Stimulated activated CD4-positive, alpha-beta T cell treated with anti-CD3 and anti-CD28 coated beads, TNF-alpha, amount 100 ng/mL, for 48 hours (primary cell): ENCODE results near the gene PRKN.
"Not testable (repeated sequence)": the region's sequence is repeated elsewhere in the genome, so short reads cannot be mapped to it uniquely, and the experiment has no call there.

ENCODE experiments used
- DNase-seq, 3 donors: peaks; one replicate each; pipeline ENCODE4 v3.0.0-alpha.2; 2020; ENCODE audit warnings: low read depth in 3 of 3

Gene PRKN

DNA sequence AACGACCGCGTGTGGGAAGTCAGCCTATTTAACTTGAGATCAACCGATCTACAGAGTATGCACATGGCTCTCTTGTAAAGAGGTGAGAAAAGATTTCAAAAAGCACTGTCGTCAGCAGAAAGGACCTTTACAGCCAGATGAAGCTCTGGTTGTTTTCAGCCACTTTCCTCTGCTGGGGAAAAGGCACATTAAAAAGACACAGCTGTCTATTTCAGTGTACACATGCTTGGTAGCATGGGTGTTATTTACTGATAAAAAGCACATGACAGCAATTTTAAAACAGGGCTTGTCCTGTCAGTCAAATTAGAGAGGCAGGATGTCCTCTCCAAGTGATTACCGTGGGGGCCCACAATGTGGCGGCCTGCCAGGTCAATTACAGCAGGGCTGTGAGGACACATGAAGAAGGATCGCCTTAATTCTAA is 188.9 kb downstream of the PRKN start:
- DNase-seq = no peak

DNA sequence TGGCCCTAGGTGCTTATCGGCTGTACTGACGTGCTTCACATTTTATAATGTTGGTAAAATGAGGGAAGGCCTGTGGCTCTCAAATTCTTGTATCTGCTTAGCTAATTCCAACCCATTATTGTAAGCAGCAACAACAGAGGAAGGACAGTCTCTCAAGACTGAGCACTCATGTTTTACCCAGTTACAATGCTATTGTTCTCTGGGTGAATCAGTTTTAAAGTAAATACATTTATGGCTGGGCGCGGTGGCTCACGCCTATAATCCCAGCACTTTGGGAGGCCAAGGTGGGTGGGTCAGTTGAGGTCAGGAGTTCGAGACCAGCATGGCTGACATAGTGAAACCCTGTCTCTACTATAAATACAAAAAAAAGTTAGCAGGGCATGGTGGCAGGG is 194.6 kb downstream of the PRKN start:
- no peak for DNase-seq

DNA sequence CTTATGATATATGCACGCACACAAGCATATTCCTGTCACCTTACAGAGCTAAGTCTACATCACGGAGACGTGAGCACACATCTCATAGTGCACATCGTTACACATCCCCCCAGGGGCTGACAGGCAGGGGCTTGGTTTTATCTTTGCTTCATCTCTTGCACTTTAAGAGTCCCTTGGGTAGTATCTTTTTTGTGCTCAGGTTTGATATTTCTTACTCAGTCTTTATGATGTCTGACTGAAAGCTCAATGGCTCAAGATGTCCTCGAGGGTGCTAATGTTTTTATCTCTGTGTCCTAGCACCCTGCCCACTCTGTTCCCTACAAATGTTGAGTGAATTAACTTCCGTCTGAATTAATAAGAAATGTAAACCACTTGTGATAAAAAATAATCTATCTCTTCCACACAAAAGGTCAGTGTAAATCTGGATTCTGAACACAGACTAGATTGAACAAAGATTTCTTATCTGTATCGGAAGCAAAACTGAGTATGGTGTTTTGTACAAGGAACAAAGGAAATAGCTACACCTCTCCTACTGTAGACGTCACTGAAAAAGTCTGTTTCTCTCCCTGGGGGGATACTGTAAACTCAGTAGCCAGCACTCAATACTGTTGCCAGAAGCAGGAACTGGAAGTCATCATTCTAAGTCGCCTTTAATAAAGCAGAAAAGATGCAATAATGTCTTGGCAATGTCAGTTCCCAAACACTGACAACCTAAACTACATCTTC is 195.1 kb downstream of the PRKN start:
- no peak for DNase-seq

DNA sequence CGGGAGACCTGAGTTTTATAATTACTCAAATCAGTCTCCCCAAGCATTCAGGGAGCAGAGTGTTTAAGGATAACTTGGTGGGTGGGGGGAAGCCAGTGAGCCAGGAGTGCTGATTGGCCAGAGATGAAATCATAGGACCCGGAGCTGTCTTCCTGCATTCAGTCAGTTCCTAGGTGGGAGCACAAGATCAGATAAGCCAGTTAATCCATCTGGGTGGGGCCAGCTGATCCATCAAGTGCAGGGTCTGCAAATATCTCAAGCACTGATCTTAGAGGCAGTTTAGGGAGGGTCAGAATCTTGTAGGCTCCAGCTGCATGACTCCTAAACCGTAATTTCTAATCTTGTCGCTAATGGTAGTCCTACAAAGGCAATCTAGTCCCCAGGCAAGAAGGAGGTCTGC is 196.2 kb downstream of the PRKN start:
- DNase-seq = not testable (repeated sequence)

DNA sequence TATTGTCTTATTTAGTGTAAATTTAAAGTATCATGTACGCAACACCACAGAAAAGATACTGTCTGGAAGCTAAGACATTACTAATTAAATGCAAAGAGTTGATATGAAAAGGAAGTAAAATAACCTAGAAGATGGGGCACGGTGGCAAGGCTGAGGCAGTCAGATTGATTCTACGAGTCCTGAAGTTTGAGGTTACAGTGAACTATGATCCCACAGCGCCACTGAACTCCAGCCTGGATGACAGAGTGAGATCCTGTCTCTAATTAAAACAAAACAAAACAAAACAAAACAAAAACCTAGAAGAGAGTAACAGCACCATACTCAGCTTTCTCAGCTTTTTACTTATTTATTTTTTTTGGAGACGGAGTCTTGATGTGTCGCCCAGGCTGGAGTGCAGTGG is 199.0 kb downstream of the PRKN start:
- DNase-seq = no peak

DNA sequence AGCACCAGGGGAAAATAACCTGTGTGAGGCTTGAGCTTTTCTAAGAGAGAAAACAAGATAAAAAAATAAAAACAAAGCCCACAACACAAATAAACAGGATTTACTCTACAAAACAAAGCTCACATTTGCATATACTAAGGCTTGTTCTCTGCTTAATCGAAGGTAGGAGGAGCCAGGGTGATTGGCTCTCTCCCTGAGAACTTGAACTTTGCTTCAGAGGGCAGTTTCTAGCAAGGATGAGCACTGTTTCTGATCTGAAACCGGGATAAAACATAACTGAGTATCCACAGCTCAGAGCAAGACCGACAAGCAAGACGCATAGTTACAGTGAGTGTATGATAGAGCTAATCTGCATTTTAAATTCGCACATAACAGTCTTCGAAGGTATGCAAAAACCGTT is 200.6 kb downstream of the PRKN start:
- DNase-seq = no peak

DNA sequence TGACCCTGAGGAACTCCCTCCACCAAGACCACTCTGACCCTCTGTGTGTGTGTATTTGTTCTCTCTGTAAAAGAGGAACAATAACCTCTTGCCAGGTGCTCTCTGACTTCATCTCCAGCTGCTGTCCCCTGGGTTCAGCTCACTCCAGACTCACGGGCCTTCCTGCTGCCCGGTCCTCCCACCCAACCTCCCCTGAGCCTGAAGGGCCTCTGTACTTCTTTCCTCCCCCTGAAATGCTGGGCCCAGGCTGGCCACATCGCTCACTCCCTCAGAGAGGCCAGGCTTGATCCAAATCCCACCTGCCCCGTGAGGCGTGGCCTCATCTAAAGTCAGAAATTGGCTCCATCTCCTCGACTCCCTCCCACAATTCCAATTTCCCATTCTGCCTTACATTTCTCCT is 202.4 kb downstream of the PRKN start:
- DNase-seq = no peak

DNA sequence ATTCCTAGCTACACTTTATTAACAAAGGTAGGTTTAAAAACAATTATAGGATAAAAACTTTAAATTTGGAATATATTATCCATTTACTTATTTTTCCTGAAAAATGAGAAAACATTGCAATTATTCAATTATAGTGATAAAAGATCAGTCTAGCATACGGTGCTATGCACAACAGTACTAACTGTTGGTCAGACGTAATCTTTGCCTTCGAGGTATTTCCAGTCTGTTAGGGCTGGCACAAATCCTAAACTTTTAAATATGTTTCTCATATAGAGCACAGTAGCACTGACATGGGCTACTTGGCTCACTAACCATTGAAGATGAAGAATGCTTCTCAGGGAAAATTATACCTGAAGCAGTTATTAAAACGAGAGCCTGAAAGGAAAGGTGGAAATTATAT is 214.8 kb downstream of the PRKN start:
- no peak for DNase-seq

DNA sequence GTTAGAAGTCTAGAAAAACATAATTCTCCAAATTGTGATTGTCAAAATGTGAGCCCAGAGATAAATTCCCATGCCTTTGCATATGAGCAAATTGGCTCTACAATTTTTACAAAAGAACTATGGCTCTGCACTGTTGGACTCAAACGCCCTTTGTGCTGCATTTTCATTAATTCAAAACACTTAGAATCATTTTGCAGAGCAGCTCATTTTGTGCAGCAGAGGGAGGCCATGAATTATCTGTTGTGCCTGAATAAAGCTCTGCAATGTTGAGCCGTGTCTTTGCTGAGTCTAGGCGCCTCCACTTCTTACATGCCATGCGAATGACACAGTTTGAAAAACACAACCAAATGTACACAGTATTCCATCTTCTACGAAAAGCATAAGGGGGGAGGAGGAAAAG is 230.2 kb downstream of the PRKN start:
- no peak for DNase-seq

DNA sequence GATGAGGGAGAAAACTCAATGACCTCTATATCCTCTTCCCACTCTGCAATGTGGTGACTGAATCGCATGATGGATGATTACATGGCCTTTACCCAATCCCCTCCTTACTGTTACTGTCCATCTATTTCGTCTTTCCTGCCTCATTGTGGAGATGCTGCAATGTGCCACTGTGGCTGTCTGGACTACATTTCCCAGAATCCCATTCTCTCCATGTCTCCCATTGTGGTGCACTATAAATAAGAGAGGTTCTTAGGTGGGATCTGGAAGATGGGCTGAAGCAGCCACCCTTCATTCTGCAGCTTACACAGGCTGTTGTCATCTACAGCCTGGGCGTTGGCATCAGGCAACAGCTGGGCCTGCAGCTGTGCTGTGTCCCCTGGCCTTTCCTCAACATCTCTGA is 233.6 kb downstream of the PRKN start:
- no peak for DNase-seq

DNA sequence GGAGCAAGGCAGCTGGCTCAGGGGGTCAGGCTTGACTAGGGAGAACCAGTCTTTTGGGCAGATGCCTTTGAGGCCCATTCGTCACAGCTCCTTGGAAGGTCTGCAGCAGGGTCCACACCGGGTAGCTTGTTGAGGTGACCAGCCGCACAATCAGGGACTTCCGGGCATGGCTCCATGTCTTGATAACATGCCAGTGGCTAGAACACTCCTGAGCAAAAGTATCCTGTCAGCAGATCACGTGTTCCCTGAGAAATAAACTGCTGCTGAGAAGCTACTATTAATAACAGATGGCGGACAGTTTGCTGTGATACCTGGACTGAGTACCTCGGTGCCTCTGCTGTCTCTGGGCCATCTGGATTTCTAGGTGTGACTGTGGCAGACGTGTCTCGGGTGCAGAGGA is 235.9 kb downstream of the PRKN start:
- no peak for DNase-seq

DNA sequence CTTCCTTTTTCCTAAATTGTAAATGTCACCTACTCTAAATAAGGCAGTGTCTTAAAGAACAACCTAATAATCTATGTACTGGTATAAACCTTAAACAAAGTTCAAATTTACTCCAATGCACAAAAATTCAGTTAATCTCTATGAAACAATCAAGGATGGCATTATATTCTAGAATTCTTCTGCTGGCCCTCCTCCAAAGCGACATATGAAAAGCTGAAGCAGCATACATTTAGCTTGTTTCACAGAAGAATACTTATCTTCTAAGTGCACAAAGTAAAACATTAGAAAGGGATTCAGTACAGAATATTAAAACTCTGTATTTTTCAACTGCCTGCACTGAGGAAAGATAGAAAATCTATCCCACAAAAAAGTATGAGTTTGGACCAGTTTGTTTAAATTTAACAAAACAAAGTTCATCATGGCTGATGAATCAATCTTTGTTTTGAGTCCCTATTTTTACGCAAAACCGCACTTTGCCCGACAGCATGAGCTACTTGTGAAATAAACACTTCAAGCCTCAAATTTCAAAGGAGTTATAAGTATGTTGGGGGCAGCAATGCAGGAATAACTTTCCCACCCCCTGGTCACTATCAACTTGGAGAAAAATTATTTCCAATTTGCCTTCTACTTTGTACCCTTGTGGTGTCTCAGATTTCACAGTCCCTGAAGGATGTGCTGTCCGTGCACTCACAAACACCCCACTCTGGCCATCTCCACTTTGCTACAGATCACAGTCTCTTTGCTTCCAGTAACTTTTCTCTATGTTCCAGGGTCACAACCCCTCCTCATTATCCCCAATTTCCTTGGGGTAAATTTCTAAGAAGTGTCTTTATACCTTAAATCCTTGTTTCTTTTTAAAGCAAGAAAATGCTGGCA is 238.2 kb downstream of the PRKN start:
- DNase-seq = no peak

DNA sequence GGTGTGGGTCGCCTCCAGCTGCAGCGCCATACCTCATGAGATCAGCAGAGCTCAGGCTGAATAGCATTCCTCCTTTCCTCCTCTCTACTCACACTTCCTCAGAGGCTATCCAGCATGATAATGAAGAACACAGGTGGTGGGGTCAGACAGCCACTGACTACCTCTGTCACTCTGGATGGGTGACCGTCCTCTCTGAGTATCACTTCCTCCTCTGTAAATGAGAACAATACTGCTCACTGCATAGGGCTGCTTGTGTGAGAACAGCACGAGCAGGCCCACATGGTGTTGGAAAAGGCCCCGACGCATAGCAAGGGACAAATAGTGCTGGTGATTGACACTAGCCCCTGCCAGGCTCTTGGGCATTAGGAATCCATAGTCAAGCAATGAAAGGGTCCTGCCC is 239.1 kb downstream of the PRKN start:
- DNase-seq = no peak

DNA sequence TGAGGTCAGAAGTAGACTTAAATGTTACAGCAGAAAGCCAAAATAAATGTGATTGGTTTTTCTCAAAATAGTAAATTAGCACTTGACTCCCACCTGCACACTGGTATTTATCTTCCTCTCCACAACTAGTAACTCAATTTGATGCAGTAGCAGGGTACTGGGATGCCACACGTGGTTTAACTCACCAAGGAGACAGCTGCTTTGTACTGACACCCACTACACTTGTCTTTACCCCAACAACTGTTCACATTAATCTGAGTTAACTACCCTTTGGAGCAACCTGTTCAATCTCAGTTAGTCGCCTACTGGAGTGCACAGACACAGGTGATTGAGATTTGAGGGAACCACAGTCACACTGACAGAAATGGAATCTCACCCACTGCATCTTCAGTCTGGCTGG is 242.1 kb downstream of the PRKN start:
- no peak for DNase-seq

DNA sequence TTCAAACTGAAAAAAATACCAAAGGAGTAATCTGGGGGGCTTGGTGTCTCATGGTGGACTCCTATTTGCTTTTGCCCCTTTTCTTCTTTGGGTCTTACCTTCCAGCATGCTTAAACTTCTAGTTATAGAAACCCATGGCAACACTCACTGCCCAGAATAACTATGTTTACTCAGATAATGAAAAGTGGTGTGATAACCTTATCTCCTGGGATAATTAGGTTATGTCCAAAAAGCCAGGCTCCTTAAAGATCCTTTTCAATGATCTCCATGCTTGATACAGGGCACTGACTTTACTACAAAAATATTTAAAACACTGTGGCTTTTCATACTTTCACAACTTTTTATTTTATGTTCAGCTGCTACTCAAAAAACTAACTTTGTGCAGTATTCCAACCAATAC is 245.6 kb downstream of the PRKN start:
- DNase-seq = no peak

DNA sequence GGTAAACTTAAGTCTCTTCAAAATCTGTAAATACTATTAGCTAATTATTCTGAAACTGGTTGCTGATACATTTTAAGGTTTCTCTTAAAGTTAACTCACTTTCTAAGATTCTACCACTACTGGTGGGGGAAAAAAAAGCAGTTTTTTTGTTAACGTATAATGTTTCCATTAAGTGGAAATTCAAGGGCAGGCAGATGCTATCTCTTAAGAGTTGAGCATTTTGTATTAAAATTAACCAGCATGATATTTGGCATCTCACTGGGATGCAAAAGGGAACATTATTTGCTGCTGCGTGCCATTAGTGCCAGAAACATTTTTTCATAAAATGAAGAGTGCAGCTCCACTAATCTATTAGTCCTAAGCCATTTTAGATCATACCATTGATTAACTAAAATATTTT is 246.2 kb downstream of the PRKN start:
- no peak for DNase-seq

DNA sequence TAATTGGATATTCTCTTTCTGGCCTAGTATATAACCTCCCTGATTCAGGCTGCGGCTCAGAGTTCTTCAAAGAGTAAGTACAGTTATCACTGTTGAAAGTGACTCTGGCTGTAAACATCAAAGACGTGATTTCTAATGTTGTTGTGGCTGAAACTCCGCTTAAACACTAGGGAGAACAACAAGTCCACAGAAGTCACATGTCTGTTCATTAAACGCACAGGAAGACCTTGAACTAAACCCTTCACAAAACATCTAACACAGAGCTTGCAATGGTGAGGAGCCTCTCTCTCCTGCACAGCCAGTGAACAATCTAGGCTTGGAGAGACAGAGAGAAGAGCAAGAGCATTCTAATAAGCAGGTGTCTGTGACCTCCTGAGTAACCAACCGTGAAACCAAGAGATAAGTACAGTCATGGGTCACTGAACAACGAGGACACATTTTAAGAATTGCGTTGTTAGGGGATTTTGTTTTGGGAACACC is 249.3 kb downstream of the PRKN start:
- DNase-seq = no peak

DNA sequence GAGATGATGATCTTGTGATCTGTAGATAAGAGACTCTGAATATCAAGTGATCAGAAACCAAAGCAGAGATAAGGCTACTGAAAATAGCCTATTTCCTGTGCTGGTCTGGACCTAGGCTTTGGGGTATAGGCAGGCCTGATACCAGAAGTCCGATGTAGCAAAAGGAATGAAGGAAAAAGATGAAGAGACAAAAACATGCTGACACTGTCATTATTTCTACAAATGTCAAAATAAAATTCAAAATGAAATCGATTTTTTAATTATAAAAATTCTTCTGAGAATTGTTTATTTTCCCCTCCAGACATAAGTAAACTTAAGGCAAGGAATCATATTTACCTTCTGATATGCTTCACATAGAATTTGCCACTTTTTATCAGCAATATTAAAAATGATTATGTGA is 252.8 kb downstream of the PRKN start:
- no peak for DNase-seq

DNA sequence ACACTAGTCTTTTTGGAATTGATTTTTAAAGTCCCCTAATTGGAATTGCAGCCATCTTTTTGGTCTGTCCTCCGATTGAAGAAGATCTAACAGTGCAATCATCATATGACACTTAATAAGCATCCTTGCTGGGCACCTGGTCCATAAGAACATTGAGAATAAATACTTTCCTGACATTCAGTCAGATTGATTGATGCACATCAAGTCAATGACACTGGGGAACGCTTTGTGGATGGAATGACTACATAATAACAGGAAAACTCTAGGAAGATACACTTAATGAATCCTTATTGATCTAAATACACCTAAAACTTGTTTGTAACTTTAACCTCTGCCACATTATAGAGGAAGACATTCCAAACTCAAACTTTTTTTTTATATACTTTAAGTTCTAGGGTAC is 255.7 kb downstream of the PRKN start:
- DNase-seq = no peak

DNA sequence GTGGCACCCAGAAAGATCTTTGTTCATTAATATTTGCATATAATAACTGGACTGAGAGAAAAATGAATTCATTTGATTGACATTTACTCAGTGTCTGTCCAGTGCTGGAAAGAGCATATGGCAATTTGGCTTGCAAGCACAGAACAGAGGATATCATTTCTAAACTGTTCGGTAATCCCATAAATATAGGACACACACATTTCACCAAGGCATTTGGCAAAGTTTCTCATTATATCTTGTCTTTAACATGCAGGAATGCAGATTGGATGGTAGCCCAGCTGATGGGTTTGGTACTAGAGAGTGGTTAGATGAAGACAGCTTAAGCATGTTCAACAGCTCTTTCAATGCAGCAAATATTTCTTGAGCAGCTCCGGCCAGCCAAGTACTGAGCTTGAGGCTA is 259.2 kb downstream of the PRKN start:
- DNase-seq = no peak

DNA sequence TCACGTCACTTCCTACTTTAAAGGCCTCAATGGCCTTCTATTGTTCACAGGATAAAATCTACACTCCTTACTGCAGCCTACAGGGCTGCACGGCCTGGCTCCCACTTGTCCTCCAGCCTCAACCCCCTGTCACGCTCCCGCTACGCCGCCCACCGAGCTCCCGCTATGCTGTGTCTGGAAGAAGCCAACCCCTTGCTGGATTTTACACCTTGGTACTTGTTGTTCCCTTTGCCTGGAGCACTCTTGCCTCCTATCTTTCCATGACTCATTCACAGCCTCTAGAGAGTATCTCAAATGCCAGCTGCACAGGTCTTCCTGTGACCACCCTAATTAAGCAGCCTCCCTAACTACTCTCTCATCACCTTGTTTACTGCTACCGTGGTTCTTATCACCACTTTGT is 259.9 kb downstream of the PRKN start:
- DNase-seq = no peak

DNA sequence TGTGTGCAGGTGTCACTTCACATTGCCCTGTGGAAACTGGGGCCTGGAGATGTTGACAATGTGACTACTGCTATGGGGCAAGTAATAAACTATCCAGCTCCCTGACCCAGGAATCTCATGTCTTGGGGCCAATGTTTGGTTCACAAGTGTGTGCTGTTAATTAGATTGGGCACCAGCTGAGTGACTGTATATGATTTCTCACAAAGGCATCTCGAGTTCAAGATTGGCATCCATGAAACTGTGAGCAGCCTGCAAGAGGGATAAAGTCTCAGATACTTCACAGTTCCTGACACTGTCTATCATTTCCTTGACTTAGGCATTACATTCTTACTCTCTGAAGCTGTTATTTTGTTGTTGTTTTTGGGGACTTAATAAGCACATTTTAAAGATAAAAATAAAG is 264.0 kb downstream of the PRKN start:
- no peak for DNase-seq

DNA sequence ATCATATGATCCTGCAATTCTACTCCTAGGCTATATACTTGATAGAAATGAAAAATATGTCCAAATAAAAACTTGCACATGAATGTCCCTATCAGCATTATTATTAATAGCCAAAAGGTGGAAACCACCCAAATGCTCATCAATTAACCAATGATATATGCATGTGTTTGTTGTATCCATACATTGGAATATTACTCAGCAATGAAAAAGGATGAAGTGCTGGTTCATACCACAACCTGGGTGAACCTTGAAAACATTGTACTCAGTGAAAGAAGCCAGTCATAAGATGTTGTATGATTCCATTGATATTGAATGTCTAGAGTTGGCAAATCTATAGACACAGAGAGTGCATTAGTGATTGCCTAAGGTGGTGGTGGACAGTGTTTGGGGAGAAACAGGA is 267.6 kb downstream of the PRKN start:
- no peak for DNase-seq
